ENCODE data around the gene CCDC192. TPM values are rescaled to one million over a fixed set of nuclear protein-coding genes. Genes with fewer than 3 reads are reported as not detected.
A peak's percentile ranks its signal among the peaks of the same experiment; 100 is the strongest.
"Not testable (repeated sequence)": the region's sequence is repeated elsewhere in the genome, so short reads cannot be mapped to it uniquely, and the experiment has no call there.

Gene CCDC192
- total RNA-seq = under 1 TPM in 1 of 2 donors, not detected in 1; 0.25 TPM

- ATAC-seq (replicated peaks in 1 of 2) (peak; percentile 79 to 80), DNase-seq (peak; percentile 6 to 25)
- no peaks in the 10 kb centered on the region for H3K36me3 Mint-ChIP-seq (ENCODE audit: insufficient read depth in 2 of 2)
- peaks cover 26% of the 10 kb centered on the region for H3K4me1 Mint-ChIP-seq (ENCODE audit: low read depth)
- H3K27me3 Mint-ChIP-seq (ENCODE audit: low read depth) = peaks cover 13% of the 10 kb centered on the region
- H3K27ac Mint-ChIP-seq = no peak within 1 kb of the TSS
- H3K4me3 Mint-ChIP-seq = peak within 1 kb of the TSS in 1 of 2 donors; percentile 28
- no peaks in the 10 kb centered on the region for H3K9me3 Mint-ChIP-seq
These were observed at the start of gene CCDC192 for GRCh38 chr5:127702926-127703561. TSS of gene CCDC192 (plus strand) at chr5:127703391. CDS start at chr5:127703446, 55 bp downstream.

- ATAC-seq (replicated peaks in 1 of 2) = no peak
- Mint-ChIP-seq H3K27me3 (ENCODE audit: low read depth) (no peaks in the 10 kb centered on the region), H3K36me3 (ENCODE audit: insufficient read depth in 2 of 2) (no peaks in the 10 kb centered on the region), H3K9me3 (no peaks in the 10 kb centered on the region), H3K4me1 (ENCODE audit: low read depth) (no peaks in the 10 kb centered on the region), H3K27ac (no peak overlapping the region), H3K4me3 (no peak overlapping the region)
- DNase-seq = no peak
These were observed 46.4 kb upstream of the CCDC192 start for GRCh38 chr5:127656825-127657224.

GRCh38 chr5:127660047-127660733, 43.0 kb upstream of the CCDC192 start:
- no peak for DNase-seq
- Mint-ChIP-seq H3K36me3 (ENCODE audit: insufficient read depth in 2 of 2) (no peaks in the 10 kb centered on the region), H3K4me3 (no peak overlapping the region), H3K9me3 (no peaks in the 10 kb centered on the region), H3K4me1 (ENCODE audit: low read depth) (no peaks in the 10 kb centered on the region), H3K27me3 (ENCODE audit: low read depth) (no peaks in the 10 kb centered on the region), H3K27ac (no peak overlapping the region)
- no peak for ATAC-seq (replicated peaks in 1 of 2)

GRCh38 chr5:127664093-127664492, 39.1 kb upstream of the CCDC192 start:
- Mint-ChIP-seq H3K9me3 (no peaks in the 10 kb centered on the region), H3K4me3 (no peak overlapping the region), H3K27me3 (ENCODE audit: low read depth) (no peaks in the 10 kb centered on the region), H3K4me1 (ENCODE audit: low read depth) (no peaks in the 10 kb centered on the region), H3K27ac (no peak overlapping the region), H3K36me3 (ENCODE audit: insufficient read depth in 2 of 2) (no peaks in the 10 kb centered on the region)
- DNase-seq = no peak
- no peak for ATAC-seq (replicated peaks in 1 of 2)

GRCh38 chr5:127665641-127666040, 37.5 kb upstream of the CCDC192 start:
- no peak for ATAC-seq (replicated peaks in 1 of 2)
- H3K4me1 Mint-ChIP-seq (ENCODE audit: low read depth) = no peaks in the 10 kb centered on the region
- no peak overlapping the region for H3K27ac Mint-ChIP-seq
- H3K4me3 Mint-ChIP-seq = no peak overlapping the region
- H3K9me3 Mint-ChIP-seq = no peaks in the 10 kb centered on the region
- no peaks in the 10 kb centered on the region for H3K27me3 Mint-ChIP-seq (ENCODE audit: low read depth)
- no peak for DNase-seq
- no peaks in the 10 kb centered on the region for H3K36me3 Mint-ChIP-seq (ENCODE audit: insufficient read depth in 2 of 2)

- no peaks in the 10 kb centered on the region for H3K9me3 Mint-ChIP-seq
These were observed 37.0 kb upstream of the CCDC192 start for GRCh38 chr5:127666043-127666716.

GRCh38 chr5:127667926-127668325, 35.3 kb upstream of the CCDC192 start:
- H3K27me3 Mint-ChIP-seq (ENCODE audit: low read depth) = no peaks in the 10 kb centered on the region
- H3K9me3 Mint-ChIP-seq = no peaks in the 10 kb centered on the region
- ATAC-seq (replicated peaks in 1 of 2) (no peak), DNase-seq (no peak)
- H3K4me1 Mint-ChIP-seq (ENCODE audit: low read depth) = no peaks in the 10 kb centered on the region
- no peak overlapping the region for H3K27ac Mint-ChIP-seq
- no peak overlapping the region for H3K4me3 Mint-ChIP-seq
- no peaks in the 10 kb centered on the region for H3K36me3 Mint-ChIP-seq (ENCODE audit: insufficient read depth in 2 of 2)

More at GRCh38 chr5:127666043-127666716, 37.0 kb upstream of the CCDC192 start:
- no peak for DNase-seq
- no peaks in the 10 kb centered on the region for H3K4me1 Mint-ChIP-seq (ENCODE audit: low read depth)
- H3K36me3 Mint-ChIP-seq (ENCODE audit: insufficient read depth in 2 of 2) = no peaks in the 10 kb centered on the region
- ATAC-seq (replicated peaks in 1 of 2) = no peak
- no peak overlapping the region for H3K27ac Mint-ChIP-seq
- H3K4me3 Mint-ChIP-seq = no peak overlapping the region
- no peaks in the 10 kb centered on the region for H3K27me3 Mint-ChIP-seq (ENCODE audit: low read depth)

- H3K36me3 Mint-ChIP-seq (ENCODE audit: insufficient read depth in 2 of 2) = no peaks in the 10 kb centered on the region
- DNase-seq = no peak
- H3K27me3 Mint-ChIP-seq (ENCODE audit: low read depth) = no peaks in the 10 kb centered on the region
- no peak for ATAC-seq (replicated peaks in 1 of 2)
- H3K27ac Mint-ChIP-seq = no peak overlapping the region
- no peaks in the 10 kb centered on the region for H3K4me1 Mint-ChIP-seq (ENCODE audit: low read depth)
- no peak overlapping the region for H3K4me3 Mint-ChIP-seq
- H3K9me3 Mint-ChIP-seq = no peaks in the 10 kb centered on the region
These were observed 32.0 kb upstream of the CCDC192 start for GRCh38 chr5:127671218-127671617.

- Mint-ChIP-seq H3K9me3 (peaks cover 0 to 2% of the 10 kb centered on the region in 2 donors), H3K4me1 (ENCODE audit: low read depth) (no peaks in the 10 kb centered on the region), H3K27me3 (ENCODE audit: low read depth) (no peaks in the 10 kb centered on the region), H3K4me3 (no peak overlapping the region), H3K27ac (no peak overlapping the region), H3K36me3 (ENCODE audit: insufficient read depth in 2 of 2) (no peaks in the 10 kb centered on the region)
- DNase-seq = no peak
- ATAC-seq (replicated peaks in 1 of 2) = no peak
These were observed 29.9 kb upstream of the CCDC192 start for GRCh38 chr5:127673117-127673800.

GRCh38 chr5:127676951-127677350, 26.2 kb upstream of the CCDC192 start:
- H3K9me3 Mint-ChIP-seq; H3K27me3 Mint-ChIP-seq (ENCODE audit: low read depth); H3K4me1 Mint-ChIP-seq (ENCODE audit: low read depth); H3K27ac Mint-ChIP-seq; H3K4me3 Mint-ChIP-seq; ATAC-seq (replicated peaks in 1 of 2); H3K36me3 Mint-ChIP-seq (ENCODE audit: insufficient read depth in 2 of 2); DNase-seq: not testable (repeated sequence)

- not testable (repeated sequence) for ATAC-seq (replicated peaks in 1 of 2); H3K9me3 Mint-ChIP-seq; H3K4me1 Mint-ChIP-seq (ENCODE audit: low read depth); H3K4me3 Mint-ChIP-seq; DNase-seq; H3K36me3 Mint-ChIP-seq (ENCODE audit: insufficient read depth in 2 of 2); H3K27ac Mint-ChIP-seq; H3K27me3 Mint-ChIP-seq (ENCODE audit: low read depth)
These were observed 23.4 kb upstream of the CCDC192 start for GRCh38 chr5:127679691-127680330.

- Mint-ChIP-seq H3K4me3 (no peak overlapping the region), H3K9me3 (peaks cover 0 to 2% of the 10 kb centered on the region in 2 donors), H3K27me3 (ENCODE audit: low read depth) (no peaks in the 10 kb centered on the region), H3K36me3 (ENCODE audit: insufficient read depth in 2 of 2) (no peaks in the 10 kb centered on the region), H3K27ac (no peak overlapping the region), H3K4me1 (ENCODE audit: low read depth) (no peaks in the 10 kb centered on the region)
- ATAC-seq (replicated peaks in 1 of 2) = no peak
- no peak for DNase-seq
These were observed 22.6 kb upstream of the CCDC192 start for GRCh38 chr5:127680595-127680994.

- no peaks in the 10 kb centered on the region for H3K36me3 Mint-ChIP-seq (ENCODE audit: insufficient read depth in 2 of 2)
- ATAC-seq (replicated peaks in 1 of 2) (no peak), DNase-seq (no peak)
- H3K4me1 Mint-ChIP-seq (ENCODE audit: low read depth) = no peaks in the 10 kb centered on the region
- H3K4me3 Mint-ChIP-seq = no peak overlapping the region
- no peak overlapping the region for H3K27ac Mint-ChIP-seq
- peaks cover 0 to 2% of the 10 kb centered on the region in 2 donors for H3K9me3 Mint-ChIP-seq
- no peaks in the 10 kb centered on the region for H3K27me3 Mint-ChIP-seq (ENCODE audit: low read depth)
These were observed 20.2 kb upstream of the CCDC192 start for GRCh38 chr5:127683008-127683407.
